Uterus (tissue), 2 donors: ENCODE measurements around the gene AGT.

ENCODE experiments used
- POLR2A ChIP-seq, 2 donors: fragments of 450-650 bp; IDR thresholded peaks; one replicate each; pipeline ENCODE4 v1.6.1; 2016; ENCODE audit warnings: antibody characterized with exemption in 2 of 2, mild to moderate bottlenecking in 1 of 2, moderate library complexity in 1 of 2
- TF ChIP-seq, protein P1 (sequence below), 4 experiments: fragments of 200-600 bp in 2 of 4; fragments of 450-650 bp in 2 of 4; sonication (generic) in 2 of 4; IDR thresholded peaks; one replicate each; pipeline ENCODE4 v1.5.1; 2016 to 2019; ENCODE audit warnings: antibody characterized with exemption in 4 of 4, mild to moderate bottlenecking in 2 of 4, moderate library complexity in 1 of 4

DNA sequence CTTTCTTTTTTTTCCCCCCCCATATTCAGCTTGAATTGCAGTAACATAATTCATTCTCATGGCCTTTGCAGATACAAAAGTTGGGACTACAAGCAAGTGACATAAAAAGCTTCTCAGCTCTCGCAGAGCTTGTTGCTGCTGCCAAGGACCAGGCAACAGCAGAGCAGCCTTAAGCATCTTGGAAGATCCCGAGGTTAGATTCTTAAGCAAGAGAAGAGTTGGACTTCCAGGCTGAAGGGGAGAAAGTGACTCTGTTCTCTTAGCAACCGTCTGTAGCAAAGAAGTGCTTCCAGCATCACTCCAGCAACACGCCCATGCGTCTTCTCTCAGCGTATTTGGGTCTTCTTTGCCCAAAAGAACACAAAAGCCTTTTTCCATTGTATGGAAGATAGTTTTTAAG is 20.7 kb downstream of the AGT start:
- TF ChIP-seq, protein P1, sequence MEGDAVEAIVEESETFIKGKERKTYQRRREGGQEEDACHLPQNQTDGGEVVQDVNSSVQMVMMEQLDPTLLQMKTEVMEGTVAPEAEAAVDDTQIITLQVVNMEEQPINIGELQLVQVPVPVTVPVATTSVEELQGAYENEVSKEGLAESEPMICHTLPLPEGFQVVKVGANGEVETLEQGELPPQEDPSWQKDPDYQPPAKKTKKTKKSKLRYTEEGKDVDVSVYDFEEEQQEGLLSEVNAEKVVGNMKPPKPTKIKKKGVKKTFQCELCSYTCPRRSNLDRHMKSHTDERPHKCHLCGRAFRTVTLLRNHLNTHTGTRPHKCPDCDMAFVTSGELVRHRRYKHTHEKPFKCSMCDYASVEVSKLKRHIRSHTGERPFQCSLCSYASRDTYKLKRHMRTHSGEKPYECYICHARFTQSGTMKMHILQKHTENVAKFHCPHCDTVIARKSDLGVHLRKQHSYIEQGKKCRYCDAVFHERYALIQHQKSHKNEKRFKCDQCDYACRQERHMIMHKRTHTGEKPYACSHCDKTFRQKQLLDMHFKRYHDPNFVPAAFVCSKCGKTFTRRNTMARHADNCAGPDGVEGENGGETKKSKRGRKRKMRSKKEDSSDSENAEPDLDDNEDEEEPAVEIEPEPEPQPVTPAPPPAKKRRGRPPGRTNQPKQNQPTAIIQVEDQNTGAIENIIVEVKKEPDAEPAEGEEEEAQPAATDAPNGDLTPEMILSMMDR (IDR thresholded peaks at IDR 0.05): no peak
- no peak for TF ChIP-seq POLR2A (IDR thresholded peaks at IDR 0.05)
